HG03097 (cell line): ENCODE results near the gene KDM5B.

Experiments
- ATAC-seq: cut with Tn5 transposase; IDR thresholded peaks from one replicate; pipeline ENCODE4 v1.9.1; 2021; ENCODE audit not compliant: unreplicated experiment, low FRiP score

The KDM5B gene

DNA sequence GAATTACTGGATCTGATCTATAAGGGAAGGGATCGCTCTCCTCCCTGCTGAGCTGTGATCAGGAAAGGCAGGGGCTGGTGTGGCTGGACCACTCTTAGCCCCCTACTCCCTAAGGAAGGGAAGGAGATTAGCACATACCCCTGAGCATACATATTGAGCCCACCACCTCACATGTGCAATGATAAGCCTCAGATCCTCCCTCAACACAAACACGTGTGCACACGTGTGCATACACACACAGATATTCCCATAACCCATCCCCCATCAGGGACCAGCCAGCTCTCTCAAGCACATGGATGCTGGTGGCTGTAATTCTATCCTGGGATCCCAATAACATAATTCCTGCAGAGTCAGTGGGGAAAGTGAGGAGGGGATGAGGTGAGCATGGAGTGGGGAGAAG is 119.1 kb downstream of the KDM5B start:
- ATAC-seq, result no peak

DNA sequence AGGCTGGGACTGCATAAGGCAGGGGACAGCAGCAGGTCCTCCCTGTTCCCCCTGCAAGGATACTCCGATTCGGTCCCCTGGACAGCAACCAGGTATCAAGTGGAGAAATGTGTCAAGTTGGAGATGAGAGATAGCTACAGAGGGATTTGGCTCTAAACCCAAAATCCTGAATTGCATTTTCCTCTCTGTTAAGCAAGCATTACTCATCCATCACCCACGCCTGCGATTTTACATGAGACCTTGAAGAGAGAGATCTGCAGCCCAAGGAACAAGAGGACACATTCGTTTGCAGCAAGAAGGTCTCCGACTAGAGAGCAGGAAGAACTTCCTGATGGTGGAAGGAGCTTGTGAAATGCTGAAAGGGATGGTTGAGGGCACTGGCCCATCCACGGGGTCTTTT is 119.8 kb downstream of the KDM5B start:
- no peak for ATAC-seq

DNA sequence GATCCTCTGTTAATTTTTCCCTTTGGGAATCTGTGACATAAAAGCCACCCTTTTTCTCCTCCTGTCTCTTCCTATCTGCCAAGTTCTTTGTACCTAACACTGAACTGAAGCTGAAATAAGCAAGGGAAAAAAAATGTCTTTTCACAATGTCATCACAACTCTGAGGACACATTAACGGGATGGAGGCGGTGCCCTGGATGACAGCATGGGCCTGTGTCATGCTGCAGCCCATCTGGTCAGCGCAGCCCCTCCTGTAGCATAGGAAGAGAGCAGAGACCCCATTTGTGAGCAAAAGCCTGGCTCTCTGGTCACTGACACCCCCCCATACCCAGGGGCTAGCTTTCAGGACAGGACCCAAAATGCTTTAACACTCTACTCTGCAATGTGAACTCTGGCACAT is 120.4 kb downstream of the KDM5B start:
- no peak for ATAC-seq

DNA sequence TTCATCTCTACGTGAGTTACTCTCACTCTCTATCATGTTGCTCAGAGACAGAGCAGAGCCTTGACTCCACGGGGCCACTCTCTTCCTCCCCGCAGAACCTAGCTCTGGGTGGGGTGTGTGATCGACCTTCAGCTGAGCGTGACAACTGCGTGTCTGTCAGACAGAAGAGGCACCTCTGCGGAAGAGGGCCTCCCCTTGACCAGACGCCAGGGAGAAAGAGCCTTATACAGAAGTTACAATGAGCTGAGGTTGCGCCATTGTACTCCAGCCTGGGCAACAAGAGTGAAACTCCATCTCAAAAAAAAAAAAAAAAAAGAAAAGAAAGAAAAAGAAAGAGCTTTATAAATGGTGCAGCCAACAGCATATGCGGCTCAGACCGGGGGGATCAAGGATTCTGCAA is 120.9 kb downstream of the KDM5B start:
- no peak for ATAC-seq

DNA sequence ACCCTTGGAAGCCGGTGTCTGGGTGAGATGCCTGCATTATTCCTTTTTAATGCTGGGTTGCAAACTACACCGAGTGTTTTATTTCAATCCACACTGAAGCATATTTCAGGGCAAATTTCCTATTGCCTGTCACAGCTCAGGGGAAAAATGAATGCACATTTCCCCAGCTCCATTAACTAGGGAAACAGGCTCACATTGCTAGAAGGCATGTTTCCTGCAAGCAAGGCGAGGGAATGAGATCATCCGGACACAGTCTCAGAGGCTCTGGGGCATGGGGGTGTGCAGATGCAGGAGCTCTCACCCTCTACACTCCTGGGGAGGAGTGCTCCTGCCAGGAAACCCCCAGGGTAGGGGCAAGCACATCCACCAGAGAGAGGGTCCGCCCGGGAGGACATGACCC is 122.6 kb downstream of the KDM5B start:
- ATAC-seq, result no peak

DNA sequence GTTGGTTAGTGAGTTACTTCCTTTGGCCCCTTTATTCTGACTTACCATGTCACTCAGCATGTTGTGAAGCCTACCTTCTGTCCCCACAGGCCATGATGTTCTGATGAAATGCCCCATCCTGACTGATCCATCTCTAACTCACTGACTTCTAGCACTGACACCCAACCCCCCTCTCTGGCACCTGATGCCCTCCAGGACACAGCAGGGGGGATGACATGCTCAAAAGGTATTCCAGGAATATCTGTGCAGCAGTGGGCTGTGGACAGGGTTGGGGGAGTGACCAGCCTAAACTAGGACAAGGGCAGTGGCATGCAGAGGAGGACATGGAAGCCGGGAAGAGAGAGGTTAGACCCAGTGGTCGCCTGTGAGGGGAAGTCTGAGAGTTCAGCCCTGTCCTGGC is 123.5 kb downstream of the KDM5B start:
- no peak for ATAC-seq

DNA sequence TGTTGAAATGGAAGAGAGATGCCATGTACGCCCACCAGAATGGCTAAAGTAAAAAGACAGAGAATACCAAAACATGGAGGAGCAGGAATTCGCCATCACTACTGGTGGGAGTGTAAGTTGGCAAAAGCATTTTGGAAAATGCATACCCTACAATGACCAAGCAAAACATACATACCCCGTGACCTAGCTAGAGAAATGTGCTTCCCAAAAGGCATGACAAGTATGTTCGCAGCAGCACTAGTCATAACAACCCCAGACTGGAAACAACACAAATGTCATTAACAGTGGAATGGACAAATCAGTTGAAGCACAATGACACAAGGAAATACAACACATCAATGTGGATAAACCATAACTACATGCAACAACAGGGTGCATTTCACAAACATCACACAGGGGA is 125.2 kb downstream of the KDM5B start:
- ATAC-seq, result no peak

DNA sequence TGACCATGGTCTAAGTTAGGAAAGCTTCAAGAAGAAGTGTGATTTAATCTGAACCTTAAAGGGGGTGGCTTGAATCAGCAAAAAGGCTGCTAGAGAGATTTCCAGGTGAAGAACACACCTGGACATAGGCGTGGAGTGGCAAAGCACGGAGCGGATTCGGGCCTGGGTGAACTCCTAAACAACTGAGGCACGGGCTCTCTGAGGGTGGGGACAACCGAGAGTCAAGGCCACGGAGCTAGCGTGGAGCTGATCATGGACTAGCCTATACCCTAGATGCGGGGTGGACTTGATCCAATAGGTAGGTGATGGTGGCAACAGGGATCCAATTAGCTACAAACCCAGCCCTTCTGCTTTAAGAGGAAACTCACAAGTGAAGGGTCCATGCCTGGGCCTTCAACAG is 125.7 kb downstream of the KDM5B start:
- no peak for ATAC-seq

DNA sequence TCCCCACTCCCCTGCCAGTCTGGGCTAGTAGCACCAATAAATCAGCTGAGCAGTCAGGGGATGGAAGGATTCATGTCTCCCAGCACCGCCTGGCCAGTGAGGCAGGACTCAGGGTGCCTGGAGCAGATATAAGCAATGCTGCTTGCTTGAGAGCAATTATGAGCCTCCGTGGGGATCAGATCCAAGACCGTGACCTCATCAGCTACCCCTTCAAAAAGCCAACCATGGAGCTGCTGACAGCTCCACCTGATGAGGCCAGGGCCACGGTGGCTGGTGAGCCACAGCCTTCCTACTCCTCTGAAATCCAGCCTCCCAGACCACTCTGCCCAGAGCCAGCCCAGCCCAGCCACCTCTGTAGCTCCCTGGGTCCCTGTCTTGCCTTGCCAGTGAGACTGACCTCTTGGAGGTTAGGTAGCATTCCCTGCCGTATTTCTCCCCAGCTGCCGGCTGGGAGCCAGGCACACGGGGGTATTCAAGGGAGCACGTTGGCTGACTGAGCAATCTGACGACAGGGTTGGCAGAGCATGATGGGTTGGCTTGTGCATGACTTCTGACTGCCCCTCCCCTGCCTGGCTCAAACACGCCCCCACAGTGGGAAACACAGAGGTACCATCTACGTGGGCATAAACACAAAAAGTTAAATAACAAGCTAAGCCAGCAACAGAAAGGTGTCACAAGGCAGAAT is 126.3 kb downstream of the KDM5B start:
- no peak for ATAC-seq

DNA sequence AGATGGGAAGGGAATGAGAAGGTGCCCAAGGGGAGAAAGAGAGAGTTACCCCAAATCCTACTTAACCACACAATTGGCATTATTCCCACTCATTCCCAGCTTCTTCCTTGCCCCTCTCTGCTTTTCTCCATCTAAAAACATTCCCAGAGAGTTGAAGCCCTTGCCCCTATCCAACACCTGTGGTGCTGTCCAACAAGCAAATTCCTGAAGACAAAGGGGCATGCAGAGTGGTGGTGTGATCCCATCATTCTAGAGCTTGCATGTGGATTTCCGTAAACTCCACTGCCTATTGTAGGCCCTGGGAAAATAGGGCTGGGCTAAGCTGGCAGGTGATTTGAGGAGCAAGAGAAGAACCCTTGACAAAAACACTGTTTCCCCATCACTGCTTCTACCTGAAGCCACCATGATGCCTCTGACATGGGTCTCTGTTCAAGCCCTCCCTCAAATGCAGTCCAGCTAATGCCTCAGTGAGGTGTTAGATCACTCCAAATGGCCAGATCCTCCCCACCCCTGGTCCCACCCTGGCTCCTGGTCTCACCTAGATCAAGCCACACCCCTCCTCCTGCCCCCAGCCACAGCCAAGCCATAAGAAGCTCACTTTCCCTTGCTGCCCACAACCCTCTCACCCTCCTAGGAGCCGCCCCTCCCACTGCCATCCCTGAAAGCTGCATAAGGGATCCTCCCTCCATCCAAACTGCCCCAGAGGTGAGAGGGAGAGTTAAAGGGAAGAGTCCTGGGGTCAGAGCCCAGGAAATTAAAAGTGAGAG is 127.5 kb downstream of the KDM5B start:
- no peak for ATAC-seq

DNA sequence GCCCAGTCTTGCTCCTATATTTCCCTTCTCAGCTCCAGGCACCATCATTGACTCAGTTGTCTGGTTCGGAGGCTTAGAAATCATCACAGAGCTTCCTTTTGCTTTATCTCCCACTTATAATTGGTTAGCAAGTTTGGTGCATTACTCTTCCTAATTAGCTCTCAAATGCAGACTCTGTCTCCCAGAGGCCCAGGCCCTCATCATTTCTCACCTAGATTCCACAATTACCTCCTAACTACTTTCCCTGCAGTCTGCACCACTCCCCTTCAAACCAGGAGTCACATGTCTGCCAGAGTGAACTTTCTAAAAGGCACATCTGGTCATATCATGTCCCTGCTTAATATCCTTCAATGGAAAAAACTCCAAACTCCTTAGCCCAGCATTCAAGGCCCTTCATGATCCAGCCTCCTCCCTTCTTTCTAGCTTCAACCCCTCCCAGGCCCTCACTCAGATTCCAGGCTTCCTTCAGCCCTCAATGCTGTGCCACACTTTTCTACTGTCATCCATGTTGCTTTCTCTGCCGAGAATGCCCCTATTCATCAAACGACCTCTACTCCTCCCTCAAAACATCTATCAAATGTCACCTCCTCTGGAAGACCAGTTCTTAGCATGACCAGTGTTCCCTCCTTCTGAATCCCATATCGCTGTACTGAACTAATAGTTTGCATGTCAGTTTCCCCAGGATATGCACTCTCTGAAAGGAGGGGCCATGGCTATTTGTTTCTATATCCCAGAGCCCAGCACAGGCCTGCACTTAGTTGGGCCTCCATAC is 128.6 kb downstream of the KDM5B start:
- ATAC-seq, result no peak

DNA sequence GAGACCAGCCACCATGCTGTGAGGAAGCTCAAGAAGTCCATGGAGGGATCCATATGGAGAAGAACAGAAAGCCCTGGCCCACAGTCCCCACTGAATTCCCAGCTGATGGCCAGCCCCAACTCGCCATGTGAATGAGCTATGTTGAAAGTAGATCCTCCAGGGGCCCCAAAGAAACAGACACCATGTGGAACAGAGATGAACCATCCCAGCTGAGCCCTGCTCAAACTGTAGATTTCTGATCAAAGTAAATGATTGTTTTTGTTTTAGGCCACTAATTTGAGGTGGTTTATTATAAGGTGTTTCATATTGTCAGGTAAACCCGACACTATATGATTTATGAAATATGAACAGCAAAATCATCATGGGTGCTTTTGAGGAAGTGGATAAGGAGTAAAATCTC is 130.8 kb downstream of the KDM5B start:
- ATAC-seq, result no peak
